A549 (cell line): ENCODE results near the gene CCDC137. TPM values are rescaled to one million over a fixed set of nuclear protein-coding genes. Genes with fewer than 3 reads are reported as not detected.

Experiments used
- ATAC-seq, 2 experiments: fragments of 200-7000 bp in 1 of 2; fragments of >200 bp in 1 of 2; cut with Nextera tagmentation in 1 of 2; cut with Tn5 transposase in 1 of 2; 3 replicates each; pipeline versions ENCODE4 v1.8.0 to v1.9.1; 2018 to 2020; ENCODE audit warnings: mild to moderate bottlenecking in 1 of 2, moderate library complexity in 1 of 2
- CTCF ChIA-PET: fragments of 300-600 bp; sonication (Branson Sonifier 250); formaldehyde crosslinking; extraction: SDS; loops from one replicate; lab custom pipeline; 2021; ENCODE audit warnings: antibody characterized with exemption, inconsistent platforms; lab: Yijun Ruan, JAX
- POLR2A ChIA-PET: fragments of 350-600 bp; formaldehyde crosslinking; extraction: SDS; loops from one replicate; lab custom pipeline; 2021; ENCODE audit warnings: antibody characterized with exemption, inconsistent platforms; lab: Yijun Ruan, JAX
- DNase-seq, 2 experiments: peaks; one replicate each; pipeline versions ENCODE4 v3.0.0 to v3.0.0-alpha.2; 2011 to 2016; ENCODE audit warnings: low read depth in 1 of 2, low spot score in 1 of 2
- FAIRE-seq: peaks from 2 replicates; lab custom pipeline; 2011; peaks lifted over from hg19 to GRCh38; lab: Jason Lieb, UNC
- H3K27ac ChIP-seq, 2 experiments: fragments of >200 bp; sonication (Bioruptor Twin); formaldehyde crosslinking; 3 replicates each; pipeline ENCODE4 v1.5.1; 2016 to 2017
- H3K4me1 ChIP-seq: fragments of >200 bp; sonication (Bioruptor Twin); formaldehyde crosslinking; 3 replicates; pipeline ENCODE4 v1.6.1; 2016
- H3K4me2 ChIP-seq: fragments of >200 bp; sonication (Bioruptor Twin); formaldehyde crosslinking; 3 replicates; pipeline ENCODE4 v1.6.1; 2016
- H3K4me3 ChIP-seq: fragments of >200 bp; sonication (Bioruptor Twin); formaldehyde crosslinking; 3 replicates; pipeline ENCODE4 v1.5.1; 2016
- H3K9me3 ChIP-seq: fragments of >200 bp; sonication (Bioruptor Twin); formaldehyde crosslinking; 3 replicates; pipeline ENCODE4 v1.6.1; 2016
- BCL3 ChIP-seq: fragments of >200 bp; sonication (Bioruptor Twin); formaldehyde crosslinking; IDR thresholded peaks from 3 replicates; pipeline ENCODE4 v1.6.1; 2016
- BHLHE40 ChIP-seq: IDR thresholded peaks from 2 replicates; pipeline ENCODE4 v1.6.1; 2012; ENCODE audit warnings: low read depth, low read length, inconsistent platforms
- CEBPB ChIP-seq, 2 experiments: fragments of >200 bp in 1 of 2; sonication (Bioruptor Twin) in 1 of 2; formaldehyde crosslinking in 1 of 2; IDR thresholded peaks; 2 replicates each; pipeline ENCODE4 v1.6.1; 2012 to 2016
- CHD2 ChIP-seq: fragments of 150-350 bp; IDR thresholded peaks from 2 replicates; pipeline ENCODE4 v1.6.1; 2014; ENCODE audit warnings: low read length; ENCODE audit not compliant: partially characterized antibody
- CHD4 ChIP-seq: fragments of 200-600 bp; sonication (generic); IDR thresholded peaks from 2 replicates; pipeline ENCODE4 v1.6.1; 2016; ENCODE audit warnings: antibody characterized with exemption, mild to moderate bottlenecking, borderline replicate concordance
- EHMT2 ChIP-seq: fragments of 200-600 bp; sonication (generic); IDR thresholded peaks from 2 replicates; pipeline ENCODE4 v1.6.1; 2016; ENCODE audit warnings: antibody characterized with exemption, low read depth, mild to moderate bottlenecking, moderate library complexity
- ELK1 ChIP-seq: fragments of 150-350 bp; IDR thresholded peaks from 2 replicates; pipeline ENCODE4 v1.6.1; 2014; ENCODE audit warnings: low read depth, mild to moderate bottlenecking, low read length
- ESRRA ChIP-seq: fragments of 150-350 bp; IDR thresholded peaks from 2 replicates; pipeline ENCODE4 v1.6.1; 2014; ENCODE audit warnings: mild to moderate bottlenecking, low read length, borderline replicate concordance
- FOSB ChIP-seq: fragments of 250-450 bp; sonication (Bioruptor Pico); IDR thresholded peaks from 2 replicates; pipeline ENCODE4 v1.5.0; 2020; ENCODE audit warnings: mild to moderate bottlenecking, moderate library complexity
- FOXS1 ChIP-seq: fragments of 250-450 bp; sonication (Bioruptor Pico); IDR thresholded peaks from 2 replicates; pipeline ENCODE4 v1.5.0; 2020; ENCODE audit warnings: mild to moderate bottlenecking, moderate library complexity
- GATA3 ChIP-seq: IDR thresholded peaks from 2 replicates; pipeline ENCODE4 v1.6.1; 2012; ENCODE audit warnings: borderline replicate concordance
- HES2 ChIP-seq: fragments of >200 bp; sonication (Bioruptor Twin); formaldehyde crosslinking; IDR thresholded peaks from 2 replicates; pipeline ENCODE4 v1.6.1; 2016
- HEYL ChIP-seq: fragments of 250-450 bp; sonication (Bioruptor Pico); IDR thresholded peaks from 2 replicates; pipeline ENCODE4 v1.8.0; 2021; ENCODE audit warnings: mild to moderate bottlenecking, moderate library complexity
- HMGXB4 ChIP-seq: fragments of 250-450 bp; sonication (Bioruptor Pico); IDR thresholded peaks from 2 replicates; pipeline ENCODE4 v1.5.0; 2021; ENCODE audit warnings: mild to moderate bottlenecking, moderate library complexity, borderline replicate concordance
- KDM1A ChIP-seq: fragments of 200-600 bp; sonication (generic); IDR thresholded peaks from 2 replicates; pipeline ENCODE4 v1.6.1; 2016; ENCODE audit warnings: low read depth, mild to moderate bottlenecking
- NR3C1 ChIP-seq: fragments of >200 bp; sonication (Bioruptor Twin); formaldehyde crosslinking; IDR thresholded peaks from 3 replicates; pipeline ENCODE4 v1.6.1; 2017
- POLR2A ChIP-seq: IDR thresholded peaks from 2 replicates; pipeline ENCODE4 v1.6.1; 2012; ENCODE audit warnings: mild to moderate bottlenecking, low read length
- POLR2AphosphoS2 ChIP-seq: conservative IDR thresholded peaks from 2 replicates; pipeline ENCODE4 v1.6.1; 2012; ENCODE audit warnings: low read length, improper control_type of control experiment, inconsistent platforms
- RAD21 ChIP-seq, 2 experiments: fragments of >200 bp in 1 of 2; sonication (Bioruptor Twin) in 1 of 2; formaldehyde crosslinking in 1 of 2; IDR thresholded peaks in 1 of 2; conservative IDR thresholded peaks in 1 of 2; 2 replicates in 1 of 2; 3 replicates in 1 of 2; pipeline ENCODE4 v1.6.1; 2012 to 2018; ENCODE audit warnings: inconsistent platforms in 1 of 2
- RCOR1 ChIP-seq: fragments of 150-350 bp; IDR thresholded peaks from 2 replicates; pipeline ENCODE4 v1.6.1; 2014; ENCODE audit warnings: antibody characterized with exemption, low read length, low read depth
- REST ChIP-seq: fragments of 200-600 bp; sonication (generic); IDR thresholded peaks from 2 replicates; pipeline ENCODE4 v1.6.1; 2016; ENCODE audit warnings: antibody characterized with exemption, mild to moderate bottlenecking, moderate library complexity
- RFX5 ChIP-seq: fragments of 450-650 bp; IDR thresholded peaks from 2 replicates; pipeline ENCODE4 v1.7.1; 2014; ENCODE audit warnings: antibody characterized with exemption, mild to moderate bottlenecking, moderate library complexity
- RNF2 ChIP-seq: fragments of 200-600 bp; sonication (generic); IDR thresholded peaks from 2 replicates; pipeline ENCODE4 v1.6.1; 2016; ENCODE audit warnings: low read depth, mild to moderate bottlenecking, antibody characterized with exemption, moderate library complexity, borderline replicate concordance
- TP53 ChIP-seq: fragments of 250-450 bp; sonication (Bioruptor Pico); IDR thresholded peaks from 2 replicates; pipeline ENCODE4 v1.5.0; 2021; ENCODE audit warnings: mild to moderate bottlenecking, moderate library complexity
- ZC3H11A ChIP-seq: fragments of 450-650 bp; IDR thresholded peaks from 2 replicates; pipeline ENCODE4 v1.6.1; 2014; ENCODE audit warnings: antibody characterized with exemption, mild to moderate bottlenecking
- ZNF302 ChIP-seq: fragments of 250-450 bp; sonication (Bioruptor Pico); IDR thresholded peaks from 2 replicates; pipeline ENCODE4 v1.9.0; 2021; ENCODE audit warnings: inconsistent platforms, mild to moderate bottlenecking, moderate library complexity
- WGBS: methylation state at CpG from one replicate; pipeline ENCODE4 v1.1.6; 2017; ENCODE audit errors: missing lambda C conversion rate; 5-methylcytosine and 5-hydroxymethylcytosine counted together
- polyA plus RNA-seq, 4 experiments: library from polyadenylated mRNA; depleted of rRNA in 3 of 4; stranded (reverse); fragments of >200 nt; fragmentation: RNase III in 1 of 4; extraction: RNeasy Plus Mini Kit Qiagen cat#74134 plus additional on column Dnase treatment in 1 of 4; gene quantifications; 2 replicates in 3 of 4; 3 replicates in 1 of 4; pipeline ENCODE4 v1.2.3, GENCODE V29; 2011 to 2017
- TF ChIP-seq, protein P1 (sequence below): IDR thresholded peaks from 2 replicates; pipeline ENCODE4 v1.6.1; 2012
- TF ChIP-seq, protein P2 (sequence below): fragments of 250-450 bp; sonication (Bioruptor Pico); IDR thresholded peaks from 2 replicates; pipeline ENCODE4 v1.5.0; 2020; ENCODE audit warnings: low read depth, mild to moderate bottlenecking, moderate library complexity

The CCDC137 gene
- polyA plus RNA-seq, 2 of the 4 experiments (the other 2 are of a cell fraction) = 22.6 to 55.0 TPM

DNA sequence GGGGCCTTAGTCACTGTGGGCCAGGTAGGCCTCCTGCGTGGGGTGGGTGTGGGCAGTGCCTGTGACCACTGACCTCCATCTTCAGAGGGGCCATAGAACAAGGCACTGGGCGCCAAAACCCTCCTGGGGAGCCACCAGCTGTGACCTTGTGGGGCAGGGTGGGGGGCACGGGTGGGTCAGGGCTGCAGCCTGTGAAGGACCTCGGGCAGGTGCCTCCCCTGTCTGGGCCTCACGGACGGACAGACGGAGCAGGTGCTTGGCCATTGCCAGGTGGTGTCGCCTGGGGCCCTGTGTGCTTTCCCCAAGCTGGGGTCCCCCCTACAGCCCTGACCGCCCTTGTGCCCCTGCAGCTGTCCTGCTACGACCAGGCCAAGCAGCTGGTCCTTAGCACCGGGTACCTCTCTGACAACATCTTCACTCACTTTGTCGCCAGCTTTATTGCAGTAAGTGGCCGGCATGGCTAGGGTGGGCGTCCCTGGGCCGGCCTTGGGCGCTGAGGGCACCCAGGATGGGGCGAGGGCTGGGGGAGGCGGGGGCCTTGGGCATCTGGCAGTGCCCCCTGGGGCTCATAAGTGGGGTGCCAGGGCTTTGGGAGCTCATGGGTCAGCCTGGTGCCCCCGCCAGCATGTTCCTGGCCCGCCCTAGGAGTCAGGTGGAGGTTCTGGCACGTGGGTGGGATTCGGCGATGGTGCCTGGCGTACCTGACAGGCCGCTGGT, 50.7 kb downstream of the CCDC137 start:
- POLR2A ChIA-PET = interaction anchor here (0.5 to 0.9 kb wide), 2 partner anchors 114 to 150 kb away, joined by 3 to 5 read pairs; no protein-coding TSS in a partner anchor
- CTCF ChIA-PET = no interaction called here
- H3K27ac ChIP-seq = no peak overlapping the region
- no peak overlapping the region for H3K4me2 ChIP-seq
- DNase-seq (no peak), FAIRE-seq (no peak), ATAC-seq (no peak)
- H3K9me3 ChIP-seq = no peaks in the 10 kb centered on the region
- H3K4me3 ChIP-seq = no peak overlapping the region
- 96% methylated on average over 14 of the region's 25 CpGs for WGBS
- peaks cover 13% of the 10 kb centered on the region for H3K4me1 ChIP-seq
- TF ChIP-seq BHLHE40 = no peak
- TF ChIP-seq RFX5 = no peak
- no peak for TF ChIP-seq CHD2
- no peak for TF ChIP-seq CHD4
- no peak for TF ChIP-seq ZNF302
- no peak for TF ChIP-seq REST
- TF ChIP-seq POLR2AphosphoS2 = no peak
- no peak for TF ChIP-seq ZC3H11A
- no peak for TF ChIP-seq TP53 (CRISPR knock-in tag)
- no peak for TF ChIP-seq FOSB
- TF ChIP-seq, protein P1, sequence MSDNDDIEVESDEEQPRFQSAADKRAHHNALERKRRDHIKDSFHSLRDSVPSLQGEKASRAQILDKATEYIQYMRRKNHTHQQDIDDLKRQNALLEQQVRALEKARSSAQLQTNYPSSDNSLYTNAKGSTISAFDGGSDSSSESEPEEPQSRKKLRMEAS = no peak
- TF ChIP-seq GATA3 = no peak
- no peak for TF ChIP-seq RNF2
- no peak for TF ChIP-seq EHMT2
- TF ChIP-seq BCL3 = no peak
- TF ChIP-seq HEYL (CRISPR knock-in tag) = no peak
- TF ChIP-seq CEBPB (IDR thresholded peaks at IDR 0.05) = no peak
- no peak for TF ChIP-seq HES2
- no peak for TF ChIP-seq KDM1A

DNA sequence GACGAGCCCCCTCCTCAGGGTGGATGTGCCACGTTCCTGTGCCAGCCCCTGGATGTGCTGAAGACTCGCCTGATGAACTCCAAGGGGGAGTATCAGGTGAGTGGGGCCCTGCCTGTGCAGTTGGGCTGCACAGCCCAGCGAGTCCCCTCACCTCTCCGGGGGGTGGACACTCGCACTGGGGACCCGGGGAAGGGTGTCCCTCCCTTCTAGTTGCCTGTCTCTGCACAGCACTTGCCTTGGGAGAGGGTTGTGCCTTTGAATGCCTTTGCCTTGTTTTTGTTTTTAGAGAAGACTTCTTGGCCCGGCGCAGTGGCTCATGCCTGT, 51.2 kb downstream of the CCDC137 start:
- Histone ChIP-seq H3K4me2 (no peak overlapping the region), H3K9me3 (no peaks in the 10 kb centered on the region), H3K27ac (no peak overlapping the region), H3K4me1 (peaks cover 18% of the 10 kb centered on the region), H3K4me3 (no peak overlapping the region)
- CTCF ChIA-PET = interaction anchor here (1.2 kb wide), 1 partner anchor 17 kb away, joined by 4 read pairs; no protein-coding TSS in a partner anchor
- no peak for FAIRE-seq
- POLR2A ChIA-PET = interaction anchor here (0.5 to 0.9 kb wide), 2 partner anchors 113 to 149 kb away, joined by 3 to 5 read pairs; no protein-coding TSS in a partner anchor
- WGBS = 92% methylated on average over 9 of the region's 9 CpGs
- no peak for DNase-seq
- ATAC-seq = no peak
- no peak for TF ChIP-seq ESRRA
- no peak for TF ChIP-seq RAD21 (conservative IDR thresholded peaks at IDR 0.05 in 1 of 2, IDR thresholded peaks at IDR 0.05 in 1 of 2)
- TF ChIP-seq RFX5 = no peak
- no peak for TF ChIP-seq HEYL (CRISPR knock-in tag)
- no peak for TF ChIP-seq BHLHE40
- no peak for TF ChIP-seq ZNF302
- TF ChIP-seq FOXS1 (CRISPR knock-in tag) = no peak
- no peak for TF ChIP-seq HES2
- TF ChIP-seq, protein P2, sequence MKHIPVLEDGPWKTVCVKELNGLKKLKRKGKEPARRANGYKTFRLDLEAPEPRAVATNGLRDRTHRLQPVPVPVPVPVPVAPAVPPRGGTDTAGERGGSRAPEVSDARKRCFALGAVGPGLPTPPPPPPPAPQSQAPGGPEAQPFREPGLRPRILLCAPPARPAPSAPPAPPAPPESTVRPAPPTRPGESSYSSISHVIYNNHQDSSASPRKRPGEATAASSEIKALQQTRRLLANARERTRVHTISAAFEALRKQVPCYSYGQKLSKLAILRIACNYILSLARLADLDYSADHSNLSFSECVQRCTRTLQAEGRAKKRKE (CRISPR knock-in tag) = no peak
- no peak for TF ChIP-seq POLR2A
- TF ChIP-seq ELK1 = no peak
- TF ChIP-seq RCOR1 = no peak
- no peak for TF ChIP-seq HMGXB4 (CRISPR knock-in tag)
- TF ChIP-seq ZC3H11A = no peak
- TF ChIP-seq NR3C1 = no peak
